GM13977 (cell line): ENCODE measurements around the gene S100P.
A peak's percentile ranks its signal among the peaks of the same experiment; 100 is the strongest.
"Not testable (repeated sequence)": the region's sequence is repeated elsewhere in the genome, so short reads cannot be mapped to it uniquely, and the experiment has no call there.

Source experiments
- DNase-seq: peaks from one replicate; pipeline ENCODE4 v3.0.0; 2012; ENCODE audit warnings: low spot score
- in situ Hi-C: fragments of 300-500 bp; cut with MboI; formaldehyde crosslinking; loops from one replicate; pipeline ENCODE4 v1.12.0; 2022; ENCODE audit warnings: low sequenced_read_pairs, low pct_unique_long_range_greater_than_20kb, mixed read lengths, inconsistent platforms; ENCODE audit not compliant: unreplicated experiment
- TF ChIP-seq, protein P1 (sequence below): IDR thresholded peaks from 2 replicates; pipeline ENCODE4 v1.5.1; 2012; ENCODE audit warnings: mild to moderate bottlenecking, control low read depth; ENCODE audit not compliant: insufficient read depth; ENCODE audit errors: extremely low read depth, missing control alignments

The S100P gene

GRCh38 chr4:6723851-6724250, 30.2 kb downstream of the S100P start:
- DNase-seq: no peak
- TF ChIP-seq, protein P1, sequence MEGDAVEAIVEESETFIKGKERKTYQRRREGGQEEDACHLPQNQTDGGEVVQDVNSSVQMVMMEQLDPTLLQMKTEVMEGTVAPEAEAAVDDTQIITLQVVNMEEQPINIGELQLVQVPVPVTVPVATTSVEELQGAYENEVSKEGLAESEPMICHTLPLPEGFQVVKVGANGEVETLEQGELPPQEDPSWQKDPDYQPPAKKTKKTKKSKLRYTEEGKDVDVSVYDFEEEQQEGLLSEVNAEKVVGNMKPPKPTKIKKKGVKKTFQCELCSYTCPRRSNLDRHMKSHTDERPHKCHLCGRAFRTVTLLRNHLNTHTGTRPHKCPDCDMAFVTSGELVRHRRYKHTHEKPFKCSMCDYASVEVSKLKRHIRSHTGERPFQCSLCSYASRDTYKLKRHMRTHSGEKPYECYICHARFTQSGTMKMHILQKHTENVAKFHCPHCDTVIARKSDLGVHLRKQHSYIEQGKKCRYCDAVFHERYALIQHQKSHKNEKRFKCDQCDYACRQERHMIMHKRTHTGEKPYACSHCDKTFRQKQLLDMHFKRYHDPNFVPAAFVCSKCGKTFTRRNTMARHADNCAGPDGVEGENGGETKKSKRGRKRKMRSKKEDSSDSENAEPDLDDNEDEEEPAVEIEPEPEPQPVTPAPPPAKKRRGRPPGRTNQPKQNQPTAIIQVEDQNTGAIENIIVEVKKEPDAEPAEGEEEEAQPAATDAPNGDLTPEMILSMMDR: no peak
- in situ Hi-C loops: loop anchor here (5.0 kb wide), 1 partner anchor 153 kb away; no protein-coding TSS in a partner anchor

DNA sequence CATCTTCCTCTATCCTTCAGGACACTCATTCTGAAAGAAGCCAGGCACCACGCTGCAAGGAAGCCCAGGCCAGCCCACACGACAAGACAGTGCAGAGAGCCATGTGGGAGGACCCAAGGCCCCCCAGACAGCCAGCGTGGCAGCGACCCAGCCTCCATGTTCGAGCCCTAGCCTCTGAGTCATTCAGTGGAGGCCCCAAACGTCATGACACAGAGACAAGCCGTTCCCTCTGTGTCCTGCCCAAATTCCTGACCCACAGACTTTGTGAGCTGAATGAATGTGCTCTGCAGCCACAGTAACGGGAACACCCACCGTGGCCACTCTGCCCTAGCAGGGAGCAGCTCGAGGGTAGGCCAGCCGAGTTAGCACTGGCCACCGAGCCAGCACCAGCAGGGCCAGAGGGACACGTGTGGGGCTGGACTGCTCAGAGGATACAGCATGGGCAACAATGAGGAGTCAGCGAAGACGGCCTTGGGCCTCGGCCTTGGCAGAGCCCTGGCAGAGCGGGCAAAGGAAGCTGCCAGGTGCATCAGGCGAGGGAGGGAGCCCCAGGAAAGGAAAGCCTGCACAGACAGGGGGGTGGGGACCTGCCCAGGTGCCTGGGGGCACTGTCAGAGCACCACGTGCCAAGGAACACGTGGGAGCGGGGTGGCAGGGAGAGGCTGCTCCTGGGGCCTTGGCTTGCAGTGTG, 30.9 kb downstream of the S100P start:
- DNase-seq: no peak
- TF ChIP-seq, protein P1: no peak
- in situ Hi-C loops: loop anchor here (5.0 kb wide), 1 partner anchor 153 kb away; no protein-coding TSS in a partner anchor

DNA sequence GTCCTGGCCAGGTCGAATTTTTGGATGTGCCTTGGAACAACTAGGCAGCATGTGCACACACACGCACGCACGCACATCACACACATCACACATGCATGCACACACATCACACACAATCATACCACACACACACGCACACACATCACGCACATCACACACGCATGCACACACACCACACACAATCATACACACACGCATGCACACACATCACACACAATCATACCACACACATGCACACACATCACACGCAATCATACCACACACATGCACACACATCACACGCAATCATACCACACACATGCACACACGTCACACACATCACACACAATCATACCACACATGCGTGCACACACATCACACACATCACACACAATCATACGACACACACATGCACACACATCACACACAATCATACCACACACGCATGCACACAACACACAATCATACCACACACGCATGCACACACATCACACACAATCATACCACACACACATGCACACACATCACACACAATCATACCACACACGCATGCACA, 31.8 kb downstream of the S100P start:
- DNase-seq, in situ Hi-C loops: not testable (repeated sequence)

- in situ Hi-C loops: no loop called here
- DNase-seq: no peak
- TF ChIP-seq, protein P1: no peak
Measured at GRCh38 chr4:6727081-6727942, 33.6 kb downstream of the S100P start.

DNA sequence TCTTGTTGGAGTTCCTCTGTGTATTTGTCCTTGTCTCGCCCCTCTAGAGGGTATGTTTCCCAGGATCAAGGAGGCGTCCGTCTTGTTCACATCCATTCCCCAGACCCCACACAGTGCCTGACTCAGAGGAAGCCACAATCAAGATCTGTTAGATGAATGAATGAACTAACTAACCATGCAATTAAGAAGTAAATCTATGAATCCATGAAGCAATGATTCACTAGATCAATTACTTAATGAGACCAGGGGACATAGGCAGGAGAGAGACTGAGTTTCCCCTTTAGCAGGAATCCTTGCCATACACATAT, 34.2 kb downstream of the S100P start:
- TF ChIP-seq, protein P1: no peak
- peak; percentile 24 for DNase-seq
- in situ Hi-C loops: no loop called here

GRCh38 chr4:6728320-6729029, 34.8 kb downstream of the S100P start:
- DNase-seq: no peak
- in situ Hi-C loops: no loop called here
- TF ChIP-seq, protein P1: no peak
